Activated naive CD8-positive, alpha-beta T cell (primary cell): ENCODE data around the gene SRRM2.

Experiments
- H3K27ac Mint-ChIP-seq: one replicate; pipeline ENCODE4 v1.8.0; 2021; ENCODE audit warnings: mixed read lengths
- H3K27me3 Mint-ChIP-seq: one replicate; pipeline ENCODE4 v1.8.0; 2021; ENCODE audit warnings: mixed read lengths
- H3K36me3 Mint-ChIP-seq: one replicate; pipeline ENCODE4 v1.8.0; 2021; ENCODE audit warnings: mixed read lengths
- H3K4me1 Mint-ChIP-seq: one replicate; pipeline ENCODE4 v1.8.0; 2021; ENCODE audit warnings: low read depth, mixed read lengths
- H3K4me3 Mint-ChIP-seq: one replicate; pipeline ENCODE4 v1.8.0; 2021; ENCODE audit warnings: mild to moderate bottlenecking, mixed read lengths
- H3K9me3 Mint-ChIP-seq: one replicate; pipeline ENCODE4 v1.8.0; 2021; ENCODE audit warnings: low read depth, mixed read lengths

SRRM2 gene

GRCh38 chr16:2799859-2800226, 47.4 kb downstream of the SRRM2 start:
- Mint-ChIP-seq H3K4me1 (no peaks in the 10 kb centered on the region), H3K27ac (no peak overlapping the region), H3K27me3 (no peaks in the 10 kb centered on the region), H3K9me3 (peaks cover 5% of the 10 kb centered on the region), H3K36me3 (peaks cover 3% of the 10 kb centered on the region), H3K4me3 (no peak overlapping the region)

DNA sequence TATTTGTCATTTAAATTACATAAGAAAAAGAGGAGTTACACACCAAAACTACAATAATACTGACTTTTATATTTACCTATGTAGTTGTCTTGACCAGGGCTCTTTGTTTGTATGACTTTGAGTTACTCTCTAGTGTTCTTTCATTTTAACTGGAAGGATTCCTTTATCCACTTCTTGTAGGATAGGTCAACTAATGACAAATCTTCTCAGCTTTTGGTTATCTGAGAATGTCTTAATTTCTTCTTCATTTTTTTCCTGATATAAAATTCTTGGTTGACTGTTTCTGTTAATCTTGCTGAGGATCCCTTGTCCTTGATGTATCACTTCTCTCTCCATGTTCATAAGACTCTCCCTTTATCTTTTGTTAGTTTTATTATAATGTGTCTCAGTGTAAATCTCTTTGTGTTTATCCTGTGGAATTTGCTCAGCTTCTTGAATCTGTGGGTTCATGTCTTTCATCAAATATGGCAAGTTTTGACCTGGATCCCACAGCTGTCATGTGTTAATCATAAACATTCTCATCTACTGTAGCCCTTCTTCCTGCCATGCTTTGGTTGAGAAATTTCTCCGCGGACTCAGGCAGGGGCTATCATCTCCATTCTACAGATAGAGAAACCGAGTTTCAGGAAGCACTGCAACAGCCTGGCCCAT, 51.2 kb downstream of the SRRM2 start:
- Mint-ChIP-seq H3K9me3 (peaks cover 5% of the 10 kb centered on the region), H3K36me3 (peaks cover 3% of the 10 kb centered on the region), H3K4me3 (no peak overlapping the region), H3K4me1 (no peaks in the 10 kb centered on the region), H3K27me3 (no peaks in the 10 kb centered on the region), H3K27ac (no peak overlapping the region)

- Mint-ChIP-seq H3K4me1 (no peaks in the 10 kb centered on the region), H3K4me3 (no peak overlapping the region), H3K9me3 (peaks cover 5% of the 10 kb centered on the region), H3K36me3 (peaks cover 3% of the 10 kb centered on the region), H3K27me3 (peaks cover 3% of the 10 kb centered on the region), H3K27ac (no peak overlapping the region)
Observed at GRCh38 chr16:2804728-2805127, 52.3 kb downstream of the SRRM2 start.

GRCh38 chr16:2806286-2806685, 53.8 kb downstream of the SRRM2 start:
- Mint-ChIP-seq H3K27me3 (peaks cover 3% of the 10 kb centered on the region), H3K4me1 (no peaks in the 10 kb centered on the region), H3K36me3 (peaks cover 3% of the 10 kb centered on the region), H3K27ac (no peak overlapping the region), H3K9me3 (peaks cover 5% of the 10 kb centered on the region), H3K4me3 (no peak overlapping the region)

GRCh38 chr16:2808181-2808580, 55.7 kb downstream of the SRRM2 start:
- Mint-ChIP-seq H3K27ac (no peak overlapping the region), H3K4me3 (no peak overlapping the region), H3K4me1 (no peaks in the 10 kb centered on the region), H3K36me3 (peaks cover 3% of the 10 kb centered on the region), H3K9me3 (peaks cover 5% of the 10 kb centered on the region), H3K27me3 (peaks cover 3% of the 10 kb centered on the region)

DNA sequence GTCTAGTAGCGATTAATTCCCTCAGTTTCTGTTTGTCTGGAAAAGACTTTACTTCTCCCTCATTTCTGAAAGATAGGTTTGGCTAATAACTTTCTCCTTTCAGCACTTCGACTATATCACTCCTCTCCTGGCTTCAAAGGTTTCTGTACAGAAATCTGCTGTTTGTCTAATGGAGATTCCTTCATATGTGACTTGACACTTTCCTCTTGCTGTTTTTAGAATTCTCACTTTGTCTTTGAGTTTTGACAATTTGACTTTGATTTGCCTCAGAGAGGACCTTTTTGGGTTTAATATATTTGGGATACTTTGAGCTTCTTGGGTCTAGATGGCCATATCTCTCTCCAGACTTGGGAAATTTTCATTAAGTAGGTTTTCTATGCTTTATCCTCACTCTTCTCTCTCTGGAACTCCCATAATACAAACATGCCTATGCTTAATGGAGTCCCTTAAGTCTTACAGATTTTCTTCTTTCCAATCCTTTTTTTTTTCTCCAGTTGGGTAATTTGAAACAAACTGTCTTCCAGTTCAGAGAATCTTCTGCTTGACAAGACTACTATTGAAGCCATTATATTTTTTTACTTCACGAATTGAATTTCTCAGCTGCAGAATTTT, 56.8 kb downstream of the SRRM2 start:
- H3K9me3 Mint-ChIP-seq, result no peaks in the 10 kb centered on the region

GRCh38 chr16:2810651-2811050, 58.2 kb downstream of the SRRM2 start:
- Mint-ChIP-seq H3K9me3 (no peaks in the 10 kb centered on the region), H3K27me3 (peaks cover 3% of the 10 kb centered on the region), H3K27ac (no peak overlapping the region), H3K4me1 (no peaks in the 10 kb centered on the region), H3K4me3 (no peak overlapping the region), H3K36me3 (no peaks in the 10 kb centered on the region)

More for the DNA sequence above, 56.8 kb downstream of the SRRM2 start:
- H3K27ac Mint-ChIP-seq, result no peak overlapping the region
- H3K4me3 Mint-ChIP-seq, result no peak overlapping the region
- peaks cover 3% of the 10 kb centered on the region for H3K27me3 Mint-ChIP-seq
- H3K36me3 Mint-ChIP-seq, result no peaks in the 10 kb centered on the region
- no peaks in the 10 kb centered on the region for H3K4me1 Mint-ChIP-seq

DNA sequence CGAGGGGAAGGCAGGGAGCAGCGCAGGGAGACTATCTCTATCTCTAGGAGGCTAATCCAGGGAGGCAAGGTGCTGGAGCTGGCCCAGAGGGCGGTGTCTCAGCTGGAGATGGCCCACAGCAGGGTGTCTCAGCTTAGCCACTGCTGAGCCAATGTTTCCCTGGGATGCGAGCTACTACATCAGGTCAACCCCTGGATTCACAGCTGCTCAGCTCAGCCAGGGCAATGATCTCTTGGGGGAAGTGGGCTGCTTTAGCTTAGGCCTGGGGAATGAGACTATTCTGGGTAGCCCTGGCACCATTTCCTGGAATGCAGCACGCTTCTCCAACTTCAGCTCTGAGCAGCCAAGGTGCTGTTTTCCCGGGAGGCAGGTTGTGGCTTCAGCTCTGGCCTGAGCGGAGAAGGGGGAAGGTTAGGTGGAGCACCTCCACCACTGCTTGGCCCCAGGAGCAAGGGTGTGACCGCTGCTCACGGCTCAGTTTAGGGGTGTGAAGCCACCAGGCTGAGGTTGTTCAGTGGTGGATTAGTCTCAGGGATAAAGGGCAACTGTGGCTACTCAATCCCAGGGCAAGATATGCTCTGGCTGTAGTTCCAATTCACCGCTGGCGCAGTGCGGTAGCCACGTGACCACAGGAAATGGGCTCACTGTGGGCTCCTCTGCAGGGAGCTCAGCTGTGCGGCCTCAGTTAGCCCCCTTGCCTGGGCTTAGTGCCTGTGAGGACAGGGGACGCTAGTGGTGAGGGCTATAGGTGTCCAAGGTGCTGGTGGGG, 59.4 kb downstream of the SRRM2 start:
- H3K27me3 Mint-ChIP-seq, result peaks cover 3% of the 10 kb centered on the region
- H3K27ac Mint-ChIP-seq, result no peak overlapping the region
- H3K9me3 Mint-ChIP-seq, result no peaks in the 10 kb centered on the region
- no peak overlapping the region for H3K4me3 Mint-ChIP-seq
- no peaks in the 10 kb centered on the region for H3K36me3 Mint-ChIP-seq
- no peaks in the 10 kb centered on the region for H3K4me1 Mint-ChIP-seq

- Mint-ChIP-seq H3K27me3 (peaks cover 2% of the 10 kb centered on the region), H3K4me3 (no peak overlapping the region), H3K4me1 (no peaks in the 10 kb centered on the region), H3K27ac (no peak overlapping the region), H3K9me3 (no peaks in the 10 kb centered on the region), H3K36me3 (no peaks in the 10 kb centered on the region)
Observed at GRCh38 chr16:2813771-2814221, 61.4 kb downstream of the SRRM2 start.

DNA sequence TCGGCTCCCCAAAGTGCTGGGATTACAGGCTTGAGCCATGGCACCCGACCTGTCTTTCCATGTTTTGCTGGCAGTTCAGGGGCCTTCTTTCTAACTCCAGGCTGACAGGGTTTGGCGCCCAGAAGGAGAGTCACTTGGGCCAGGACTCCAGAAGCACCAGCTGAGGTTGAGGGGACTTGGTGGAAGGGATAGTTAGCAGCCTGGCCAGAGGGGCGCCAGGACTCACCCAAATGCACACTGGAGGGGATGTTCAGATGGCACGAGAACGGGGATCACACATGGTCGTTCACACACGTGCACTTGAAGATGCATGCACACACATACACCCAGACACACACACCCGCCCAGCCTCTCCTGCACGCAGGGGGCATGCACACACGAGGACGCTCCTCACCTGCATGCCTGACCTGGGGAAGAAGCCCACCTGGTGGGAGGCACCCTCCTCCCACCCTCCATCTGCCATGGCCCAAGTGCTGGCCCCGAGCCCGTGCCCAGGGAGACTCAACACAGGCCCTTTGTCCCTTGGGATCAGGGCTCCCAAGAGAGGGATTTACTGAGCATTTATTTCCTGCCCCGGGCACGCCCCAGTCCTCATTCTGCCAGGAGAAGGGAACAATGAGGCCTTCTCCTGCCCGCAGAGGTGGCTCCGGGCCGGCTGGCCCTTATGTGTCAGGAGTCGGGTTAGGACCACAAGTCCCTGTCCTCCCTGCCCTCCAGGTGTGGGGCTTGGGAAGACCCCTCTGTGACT, 62.3 kb downstream of the SRRM2 start:
- H3K27ac Mint-ChIP-seq, result no peak overlapping the region

DNA sequence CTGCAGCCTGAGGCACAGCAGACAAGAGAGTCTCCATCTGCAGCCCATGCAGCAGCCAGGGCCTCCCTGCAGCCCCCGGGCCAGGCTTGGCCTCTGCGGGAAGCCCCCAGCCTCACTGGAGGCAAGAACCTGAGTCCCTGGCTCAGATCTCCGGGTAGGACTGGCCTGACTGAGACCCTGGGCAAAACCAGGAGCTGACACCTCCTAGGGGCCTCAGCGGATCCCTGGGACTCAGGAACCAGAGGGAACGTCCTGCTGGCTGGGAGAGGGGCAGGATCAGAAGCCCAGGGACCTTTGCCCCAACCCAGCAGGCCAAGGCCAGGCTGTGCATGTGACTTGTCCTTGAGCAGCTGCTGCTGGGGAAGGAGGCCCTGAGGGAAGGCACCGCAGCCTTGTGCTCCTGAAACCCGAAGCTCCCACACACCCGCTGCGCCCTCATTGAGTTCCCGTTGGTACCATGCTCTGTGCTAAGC, 62.9 kb downstream of the SRRM2 start:
- Mint-ChIP-seq H3K27ac (no peak overlapping the region), H3K36me3 (no peaks in the 10 kb centered on the region), H3K27me3 (no peaks in the 10 kb centered on the region), H3K9me3 (no peaks in the 10 kb centered on the region), H3K4me3 (no peak overlapping the region), H3K4me1 (no peaks in the 10 kb centered on the region)

More for the DNA sequence above, 62.3 kb downstream of the SRRM2 start:
- Mint-ChIP-seq H3K4me1 (no peaks in the 10 kb centered on the region), H3K4me3 (no peak overlapping the region), H3K36me3 (no peaks in the 10 kb centered on the region), H3K9me3 (no peaks in the 10 kb centered on the region), H3K27me3 (no peaks in the 10 kb centered on the region)

DNA sequence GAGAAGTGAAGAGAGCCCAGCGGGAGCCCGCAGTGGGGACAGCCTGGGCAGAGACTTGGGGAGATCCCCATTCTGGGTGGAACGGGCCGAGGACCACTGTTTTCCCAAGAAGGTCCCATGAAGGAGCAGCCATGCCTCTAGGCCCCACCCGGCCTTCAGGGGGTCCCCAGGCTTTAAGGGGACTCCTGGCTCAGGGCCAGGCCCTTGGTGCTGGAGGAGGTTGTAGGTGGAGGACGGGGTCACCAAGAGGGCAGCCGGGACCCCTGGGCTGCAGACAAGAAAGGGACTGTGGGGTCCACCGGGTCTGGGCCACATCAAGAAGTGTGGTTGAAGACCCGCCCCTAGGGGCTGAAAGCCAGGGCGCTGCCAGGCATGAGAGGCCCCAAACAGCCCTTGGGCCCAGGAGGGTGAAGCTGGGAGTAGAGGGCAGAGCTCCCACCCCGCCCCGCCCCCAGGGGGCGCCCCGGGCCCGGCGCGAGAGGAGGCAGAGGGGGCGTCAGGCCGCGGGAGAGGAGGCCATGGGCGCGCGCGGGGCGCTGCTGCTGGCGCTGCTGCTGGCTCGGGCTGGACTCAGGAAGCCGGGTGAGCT, 64.4 kb downstream of the SRRM2 start, which contains the start of gene PRSS21:
TSS of gene PRSS21 (plus strand) at position 487 of the 589 bp plus-strand sequence. CDS start at position 519, 32 bp downstream.
- no peaks in the 10 kb centered on the region for H3K27me3 Mint-ChIP-seq
- peak within 1 kb of the TSS; percentile 61 for H3K27ac Mint-ChIP-seq
- H3K9me3 Mint-ChIP-seq, result no peaks in the 10 kb centered on the region
- H3K4me1 Mint-ChIP-seq, result no peaks in the 10 kb centered on the region
- H3K36me3 Mint-ChIP-seq, result no peaks in the 10 kb centered on the region
- H3K4me3 Mint-ChIP-seq, result peak within 1 kb of the TSS; percentile 57

- no peaks in the 10 kb centered on the region for H3K4me1 Mint-ChIP-seq
- peak overlapping the region; percentile 57 for H3K4me3 Mint-ChIP-seq
- H3K27ac Mint-ChIP-seq, result peak overlapping the region; percentile 61
- no peaks in the 10 kb centered on the region for H3K36me3 Mint-ChIP-seq
- H3K27me3 Mint-ChIP-seq, result no peaks in the 10 kb centered on the region
- no peaks in the 10 kb centered on the region for H3K9me3 Mint-ChIP-seq
Observed at GRCh38 chr16:2817340-2818271, 65.2 kb downstream of the SRRM2 start.
